HEK293 (cell line): ENCODE results near the gene ME3.

Experiments used
- CTCF ChIA-PET: fragments of 350-600 bp; formaldehyde crosslinking; extraction: SDS; loops from one replicate; lab custom pipeline; 2021; ENCODE audit warnings: antibody characterized with exemption; lab: Yijun Ruan, JAX
- POLR2A ChIA-PET: fragments of 300-600 bp; formaldehyde crosslinking; extraction: SDS; loops from one replicate; lab custom pipeline; 2020; ENCODE audit warnings: antibody characterized with exemption, inconsistent platforms; lab: Yijun Ruan, JAX
- H3K27ac ChIP-seq: fragments of 200-500 bp; sonication (Bioruptor generic); 2 replicates; pipeline ENCODE4 v1.5.1; 2014; ENCODE audit warnings: low read depth, low read length, control low read depth, inconsistent platforms; ENCODE audit errors: extremely low read depth
- H3K36me3 ChIP-seq, 2 experiments: fragments of 200-500 bp in 1 of 2; sonication (Bioruptor generic) in 1 of 2; 1 replicate in 1 of 2; 2 replicates in 1 of 2; pipeline ENCODE4 v1.5.1; 2014 to 2017; ENCODE audit warnings: inconsistent platforms in 2 of 2, low read length in 2 of 2; ENCODE audit not compliant: control insufficient read depth in 2 of 2, insufficient read depth in 1 of 2
- H3K4me1 ChIP-seq: fragments of 200-500 bp; sonication (Bioruptor generic); 2 replicates; pipeline ENCODE4 v1.5.1; 2014; ENCODE audit warnings: mild to moderate bottlenecking, low read length, inconsistent platforms; ENCODE audit not compliant: control insufficient read depth, insufficient read depth
- H3K4me3 ChIP-seq: 2 replicates; pipeline ENCODE4 v1.5.1; 2011; ENCODE audit warnings: low read depth, mild to moderate bottlenecking, control low read depth, low read length, moderate library complexity
- H3K9me3 ChIP-seq: fragments of 200-500 bp; sonication (Bioruptor generic); 2 replicates; pipeline ENCODE4 v1.5.1; 2014; ENCODE audit warnings: low read depth, low read length, inconsistent platforms; ENCODE audit not compliant: control insufficient read depth, insufficient read depth
- GLI4 ChIP-seq: fragments of 450-650 bp; formaldehyde crosslinking; IDR thresholded peaks from 2 replicates; pipeline ENCODE4 v1.5.1; 2016; ENCODE audit warnings: missing biosample characterization, missing genetic modification characterization
- SP2 ChIP-seq: fragments of 450-650 bp; formaldehyde crosslinking; IDR thresholded peaks from 2 replicates; pipeline ENCODE4 v1.5.1; 2016; ENCODE audit warnings: missing biosample characterization, missing genetic modification characterization
- YY1 ChIP-seq: fragments of 450-650 bp; formaldehyde crosslinking; IDR thresholded peaks from 2 replicates; pipeline ENCODE4 v1.5.1; 2018; ENCODE audit warnings: missing biosample characterization, missing genetic modification characterization
- ZIC2 ChIP-seq: fragments of 450-650 bp; formaldehyde crosslinking; IDR thresholded peaks from 2 replicates; pipeline ENCODE4 v1.5.1; 2016; ENCODE audit warnings: missing biosample characterization, missing genetic modification characterization
- ZNF155 ChIP-seq: fragments of 450-650 bp; formaldehyde crosslinking; IDR thresholded peaks from 2 replicates; pipeline ENCODE4 v1.5.1; 2016; ENCODE audit warnings: missing biosample characterization, missing genetic modification characterization
- ZNF184 ChIP-seq: fragments of 450-650 bp; IDR thresholded peaks from 2 replicates; pipeline ENCODE4 v1.5.1; 2018; ENCODE audit warnings: missing biosample characterization, mild to moderate bottlenecking, missing genetic modification characterization
- ZNF426 ChIP-seq: fragments of 450-650 bp; formaldehyde crosslinking; IDR thresholded peaks from 2 replicates; pipeline ENCODE4 v1.5.1; 2017; ENCODE audit warnings: missing biosample characterization, missing genetic modification characterization, mild to moderate bottlenecking, inconsistent platforms, moderate library complexity
- ZNF48 ChIP-seq: fragments of 450-650 bp; formaldehyde crosslinking; IDR thresholded peaks from 2 replicates; pipeline ENCODE4 v1.5.1; 2016; ENCODE audit warnings: missing biosample characterization, missing genetic modification characterization
- ZNF626 ChIP-seq: fragments of 450-650 bp; sonication (Bioruptor Pico); formaldehyde crosslinking; IDR thresholded peaks from 2 replicates; pipeline ENCODE4 v1.5.1; 2018; ENCODE audit warnings: missing biosample characterization, missing genetic modification characterization, inconsistent platforms
- TF ChIP-seq, protein P1 (sequence below): fragments of 450-650 bp; formaldehyde crosslinking; IDR thresholded peaks from 2 replicates; pipeline ENCODE4 v1.5.1; 2016; ENCODE audit warnings: missing biosample characterization, missing genetic modification characterization
- TF ChIP-seq, protein P2 (sequence below): fragments of 450-650 bp; formaldehyde crosslinking; IDR thresholded peaks from 2 replicates; pipeline ENCODE4 v1.5.1; 2016; ENCODE audit warnings: missing biosample characterization, missing genetic modification characterization, low read depth
- TF ChIP-seq, protein P3 (sequence below): fragments of 450-650 bp; formaldehyde crosslinking; IDR thresholded peaks from 2 replicates; pipeline ENCODE4 v1.5.1; 2016; ENCODE audit warnings: missing biosample characterization, missing genetic modification characterization, borderline replicate concordance
- TF ChIP-seq, protein P4 (sequence below): fragments of 450-650 bp; formaldehyde crosslinking; IDR thresholded peaks from 2 replicates; pipeline ENCODE4 v1.5.1; 2016; ENCODE audit warnings: missing biosample characterization, missing genetic modification characterization
- TF ChIP-seq, protein P5 (sequence below): fragments of 450-650 bp; formaldehyde crosslinking; IDR thresholded peaks from 2 replicates; pipeline ENCODE4 v1.5.1; 2016; ENCODE audit warnings: missing biosample characterization, missing genetic modification characterization
- TF ChIP-seq, protein P6 (sequence below): fragments of 450-650 bp; formaldehyde crosslinking; conservative IDR thresholded peaks from 2 replicates; pipeline ENCODE4 v1.5.1; 2016; ENCODE audit warnings: low read depth, missing biosample characterization, missing genetic modification characterization

ME3 gene

DNA sequence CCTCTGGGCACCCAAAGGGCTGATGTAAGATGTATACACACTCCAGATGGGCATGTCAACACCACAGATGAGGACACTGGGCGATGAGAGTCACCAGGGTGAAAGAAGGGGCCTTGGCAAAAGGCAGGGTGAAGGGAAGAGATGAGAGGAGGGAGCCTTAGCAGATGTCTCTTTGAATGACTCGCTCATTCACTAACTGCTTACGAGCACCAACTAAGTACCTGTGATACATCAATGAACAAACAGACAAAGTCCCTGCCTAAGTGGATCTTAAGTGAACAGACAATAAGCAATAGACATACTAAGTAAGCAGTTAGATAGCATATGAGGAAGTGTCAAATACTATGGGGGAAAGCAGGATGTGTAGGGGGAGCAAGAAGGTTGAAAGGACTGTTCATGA, 7.5 kb downstream of the ME3 start (continued):
- TF ChIP-seq YY1 (tag by site-specific recombination) (no peak), SP2 (tag by site-specific recombination) (no peak)

DNA sequence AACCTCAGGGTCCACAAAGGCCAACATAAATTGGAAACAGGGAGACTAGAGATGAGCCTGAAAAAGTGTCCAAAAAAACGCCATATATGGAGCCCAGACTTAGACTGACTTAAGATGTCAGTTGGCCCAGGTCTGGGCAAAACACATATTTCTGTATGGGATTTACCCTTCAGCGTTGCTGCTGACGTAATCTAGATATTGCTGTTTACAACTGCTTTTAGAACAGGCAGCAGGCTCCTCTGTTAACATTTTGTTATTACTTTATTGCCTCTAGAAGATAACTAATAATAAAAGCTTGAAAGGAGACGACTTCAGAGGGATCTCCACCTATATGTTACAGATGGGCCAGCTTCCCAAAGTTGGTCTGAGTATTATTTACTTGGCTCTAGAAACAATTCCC, 8.7 kb downstream of the ME3 start:
- H3K36me3 ChIP-seq, result no peaks in the 10 kb centered on the region
- POLR2A ChIA-PET, result no interaction called here
- H3K27ac ChIP-seq, result no peak overlapping the region
- no peaks in the 10 kb centered on the region for H3K9me3 ChIP-seq
- TF ChIP-seq ZNF426 (tag by site-specific recombination) (no peak), ZNF184 (no peak), ZNF48 (tag by site-specific recombination) (no peak), ZNF155 (tag by site-specific recombination) (no peak), ZIC2 (no peak), ZNF626 (tag by site-specific recombination) (no peak), SP2 (tag by site-specific recombination) (no peak), GLI4 (tag by site-specific recombination) (no peak)
- TF ChIP-seq, protein P1, sequence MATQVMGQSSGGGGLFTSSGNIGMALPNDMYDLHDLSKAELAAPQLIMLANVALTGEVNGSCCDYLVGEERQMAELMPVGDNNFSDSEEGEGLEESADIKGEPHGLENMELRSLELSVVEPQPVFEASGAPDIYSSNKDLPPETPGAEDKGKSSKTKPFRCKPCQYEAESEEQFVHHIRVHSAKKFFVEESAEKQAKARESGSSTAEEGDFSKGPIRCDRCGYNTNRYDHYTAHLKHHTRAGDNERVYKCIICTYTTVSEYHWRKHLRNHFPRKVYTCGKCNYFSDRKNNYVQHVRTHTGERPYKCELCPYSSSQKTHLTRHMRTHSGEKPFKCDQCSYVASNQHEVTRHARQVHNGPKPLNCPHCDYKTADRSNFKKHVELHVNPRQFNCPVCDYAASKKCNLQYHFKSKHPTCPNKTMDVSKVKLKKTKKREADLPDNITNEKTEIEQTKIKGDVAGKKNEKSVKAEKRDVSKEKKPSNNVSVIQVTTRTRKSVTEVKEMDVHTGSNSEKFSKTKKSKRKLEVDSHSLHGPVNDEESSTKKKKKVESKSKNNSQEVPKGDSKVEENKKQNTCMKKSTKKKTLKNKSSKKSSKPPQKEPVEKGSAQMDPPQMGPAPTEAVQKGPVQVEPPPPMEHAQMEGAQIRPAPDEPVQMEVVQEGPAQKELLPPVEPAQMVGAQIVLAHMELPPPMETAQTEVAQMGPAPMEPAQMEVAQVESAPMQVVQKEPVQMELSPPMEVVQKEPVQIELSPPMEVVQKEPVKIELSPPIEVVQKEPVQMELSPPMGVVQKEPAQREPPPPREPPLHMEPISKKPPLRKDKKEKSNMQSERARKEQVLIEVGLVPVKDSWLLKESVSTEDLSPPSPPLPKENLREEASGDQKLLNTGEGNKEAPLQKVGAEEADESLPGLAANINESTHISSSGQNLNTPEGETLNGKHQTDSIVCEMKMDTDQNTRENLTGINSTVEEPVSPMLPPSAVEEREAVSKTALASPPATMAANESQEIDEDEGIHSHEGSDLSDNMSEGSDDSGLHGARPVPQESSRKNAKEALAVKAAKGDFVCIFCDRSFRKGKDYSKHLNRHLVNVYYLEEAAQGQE (tag by site-specific recombination), result no peak
- TF ChIP-seq, protein P2, sequence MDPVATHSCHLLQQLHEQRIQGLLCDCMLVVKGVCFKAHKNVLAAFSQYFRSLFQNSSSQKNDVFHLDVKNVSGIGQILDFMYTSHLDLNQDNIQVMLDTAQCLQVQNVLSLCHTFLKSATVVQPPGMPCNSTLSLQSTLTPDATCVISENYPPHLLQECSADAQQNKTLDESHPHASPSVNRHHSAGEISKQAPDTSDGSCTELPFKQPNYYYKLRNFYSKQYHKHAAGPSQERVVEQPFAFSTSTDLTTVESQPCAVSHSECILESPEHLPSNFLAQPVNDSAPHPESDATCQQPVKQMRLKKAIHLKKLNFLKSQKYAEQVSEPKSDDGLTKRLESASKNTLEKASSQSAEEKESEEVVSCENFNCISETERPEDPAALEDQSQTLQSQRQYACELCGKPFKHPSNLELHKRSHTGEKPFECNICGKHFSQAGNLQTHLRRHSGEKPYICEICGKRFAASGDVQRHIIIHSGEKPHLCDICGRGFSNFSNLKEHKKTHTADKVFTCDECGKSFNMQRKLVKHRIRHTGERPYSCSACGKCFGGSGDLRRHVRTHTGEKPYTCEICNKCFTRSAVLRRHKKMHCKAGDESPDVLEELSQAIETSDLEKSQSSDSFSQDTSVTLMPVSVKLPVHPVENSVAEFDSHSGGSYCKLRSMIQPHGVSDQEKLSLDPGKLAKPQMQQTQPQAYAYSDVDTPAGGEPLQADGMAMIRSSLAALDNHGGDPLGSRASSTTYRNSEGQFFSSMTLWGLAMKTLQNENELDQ, result no peak
- TF ChIP-seq, protein P3, sequence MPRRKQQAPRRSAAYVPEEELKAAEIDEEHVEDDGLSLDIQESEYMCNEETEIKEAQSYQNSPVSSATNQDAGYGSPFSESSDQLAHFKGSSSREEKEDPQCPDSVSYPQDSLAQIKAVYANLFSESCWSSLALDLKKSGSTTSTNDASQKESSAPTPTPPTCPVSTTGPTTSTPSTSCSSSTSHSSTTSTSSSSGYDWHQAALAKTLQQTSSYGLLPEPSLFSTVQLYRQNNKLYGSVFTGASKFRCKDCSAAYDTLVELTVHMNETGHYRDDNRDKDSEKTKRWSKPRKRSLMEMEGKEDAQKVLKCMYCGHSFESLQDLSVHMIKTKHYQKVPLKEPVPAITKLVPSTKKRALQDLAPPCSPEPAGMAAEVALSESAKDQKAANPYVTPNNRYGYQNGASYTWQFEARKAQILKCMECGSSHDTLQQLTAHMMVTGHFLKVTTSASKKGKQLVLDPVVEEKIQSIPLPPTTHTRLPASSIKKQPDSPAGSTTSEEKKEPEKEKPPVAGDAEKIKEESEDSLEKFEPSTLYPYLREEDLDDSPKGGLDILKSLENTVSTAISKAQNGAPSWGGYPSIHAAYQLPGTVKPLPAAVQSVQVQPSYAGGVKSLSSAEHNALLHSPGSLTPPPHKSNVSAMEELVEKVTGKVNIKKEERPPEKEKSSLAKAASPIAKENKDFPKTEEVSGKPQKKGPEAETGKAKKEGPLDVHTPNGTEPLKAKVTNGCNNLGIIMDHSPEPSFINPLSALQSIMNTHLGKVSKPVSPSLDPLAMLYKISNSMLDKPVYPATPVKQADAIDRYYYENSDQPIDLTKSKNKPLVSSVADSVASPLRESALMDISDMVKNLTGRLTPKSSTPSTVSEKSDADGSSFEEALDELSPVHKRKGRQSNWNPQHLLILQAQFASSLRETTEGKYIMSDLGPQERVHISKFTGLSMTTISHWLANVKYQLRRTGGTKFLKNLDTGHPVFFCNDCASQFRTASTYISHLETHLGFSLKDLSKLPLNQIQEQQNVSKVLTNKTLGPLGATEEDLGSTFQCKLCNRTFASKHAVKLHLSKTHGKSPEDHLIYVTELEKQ (tag by site-specific recombination), result no peak
- TF ChIP-seq, protein P4, sequence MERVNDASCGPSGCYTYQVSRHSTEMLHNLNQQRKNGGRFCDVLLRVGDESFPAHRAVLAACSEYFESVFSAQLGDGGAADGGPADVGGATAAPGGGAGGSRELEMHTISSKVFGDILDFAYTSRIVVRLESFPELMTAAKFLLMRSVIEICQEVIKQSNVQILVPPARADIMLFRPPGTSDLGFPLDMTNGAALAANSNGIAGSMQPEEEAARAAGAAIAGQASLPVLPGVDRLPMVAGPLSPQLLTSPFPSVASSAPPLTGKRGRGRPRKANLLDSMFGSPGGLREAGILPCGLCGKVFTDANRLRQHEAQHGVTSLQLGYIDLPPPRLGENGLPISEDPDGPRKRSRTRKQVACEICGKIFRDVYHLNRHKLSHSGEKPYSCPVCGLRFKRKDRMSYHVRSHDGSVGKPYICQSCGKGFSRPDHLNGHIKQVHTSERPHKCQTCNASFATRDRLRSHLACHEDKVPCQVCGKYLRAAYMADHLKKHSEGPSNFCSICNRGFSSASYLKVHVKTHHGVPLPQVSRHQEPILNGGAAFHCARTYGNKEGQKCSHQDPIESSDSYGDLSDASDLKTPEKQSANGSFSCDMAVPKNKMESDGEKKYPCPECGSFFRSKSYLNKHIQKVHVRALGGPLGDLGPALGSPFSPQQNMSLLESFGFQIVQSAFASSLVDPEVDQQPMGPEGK (tag by site-specific recombination), result no peak
- TF ChIP-seq, protein P5, sequence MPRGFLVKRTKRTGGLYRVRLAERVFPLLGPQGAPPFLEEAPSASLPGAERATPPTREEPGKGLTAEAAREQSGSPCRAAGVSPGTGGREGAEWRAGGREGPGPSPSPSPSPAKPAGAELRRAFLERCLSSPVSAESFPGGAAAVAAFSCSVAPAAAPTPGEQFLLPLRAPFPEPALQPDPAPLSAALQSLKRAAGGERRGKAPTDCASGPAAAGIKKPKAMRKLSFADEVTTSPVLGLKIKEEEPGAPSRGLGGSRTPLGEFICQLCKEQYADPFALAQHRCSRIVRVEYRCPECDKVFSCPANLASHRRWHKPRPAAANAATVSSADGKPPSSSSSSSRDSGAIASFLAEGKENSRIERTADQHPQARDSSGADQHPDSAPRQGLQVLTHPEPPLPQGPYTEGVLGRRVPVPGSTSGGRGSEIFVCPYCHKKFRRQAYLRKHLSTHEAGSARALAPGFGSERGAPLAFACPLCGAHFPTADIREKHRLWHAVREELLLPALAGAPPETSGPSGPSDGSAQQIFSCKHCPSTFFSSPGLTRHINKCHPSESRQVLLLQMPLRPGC (tag by site-specific recombination), result no peak
- TF ChIP-seq, protein P6, sequence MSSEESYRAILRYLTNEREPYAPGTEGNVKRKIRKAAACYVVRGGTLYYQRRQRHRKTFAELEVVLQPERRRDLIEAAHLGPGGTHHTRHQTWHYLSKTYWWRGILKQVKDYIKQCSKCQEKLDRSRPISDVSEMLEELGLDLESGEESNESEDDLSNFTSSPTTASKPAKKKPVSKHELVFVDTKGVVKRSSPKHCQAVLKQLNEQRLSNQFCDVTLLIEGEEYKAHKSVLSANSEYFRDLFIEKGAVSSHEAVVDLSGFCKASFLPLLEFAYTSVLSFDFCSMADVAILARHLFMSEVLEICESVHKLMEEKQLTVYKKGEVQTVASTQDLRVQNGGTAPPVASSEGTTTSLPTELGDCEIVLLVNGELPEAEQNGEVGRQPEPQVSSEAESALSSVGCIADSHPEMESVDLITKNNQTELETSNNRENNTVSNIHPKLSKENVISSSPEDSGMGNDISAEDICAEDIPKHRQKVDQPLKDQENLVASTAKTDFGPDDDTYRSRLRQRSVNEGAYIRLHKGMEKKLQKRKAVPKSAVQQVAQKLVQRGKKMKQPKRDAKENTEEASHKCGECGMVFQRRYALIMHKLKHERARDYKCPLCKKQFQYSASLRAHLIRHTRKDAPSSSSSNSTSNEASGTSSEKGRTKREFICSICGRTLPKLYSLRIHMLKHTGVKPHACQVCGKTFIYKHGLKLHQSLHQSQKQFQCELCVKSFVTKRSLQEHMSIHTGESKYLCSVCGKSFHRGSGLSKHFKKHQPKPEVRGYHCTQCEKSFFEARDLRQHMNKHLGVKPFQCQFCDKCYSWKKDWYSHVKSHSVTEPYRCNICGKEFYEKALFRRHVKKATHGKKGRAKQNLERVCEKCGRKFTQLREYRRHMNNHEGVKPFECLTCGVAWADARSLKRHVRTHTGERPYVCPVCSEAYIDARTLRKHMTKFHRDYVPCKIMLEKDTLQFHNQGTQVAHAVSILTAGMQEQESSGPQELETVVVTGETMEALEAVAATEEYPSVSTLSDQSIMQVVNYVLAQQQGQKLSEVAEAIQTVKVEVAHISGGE (tag by site-specific recombination), result no peak
- no peak overlapping the region for H3K4me3 ChIP-seq
- CTCF ChIA-PET, result interaction anchor here (0.7 kb wide), 1 partner anchor 376 kb away, joined by 4 read pairs; no protein-coding TSS in a partner anchor
- no peaks in the 10 kb centered on the region for H3K4me1 ChIP-seq
